Measurements from ENCODE around the gene IL15RA.

IL15RA gene

GRCh38 chr10:5977471-5978229, at the start of gene IL15RA:
TSS of gene IL15RA (minus strand) at chr10:5977543. CDS start at chr10:5977492, 51 bp downstream.
- DNase-seq, result no peak

GRCh38 chr10:6025683-6026255, 48.4 kb upstream of the IL15RA start:
- no peak for DNase-seq

- DNase-seq, result no peak
Observed at GRCh38 chr10:6024334-6024682, 47.0 kb upstream of the IL15RA start.

- DNase-seq, result no peak
Observed at GRCh38 chr10:6023661-6024333, 46.5 kb upstream of the IL15RA start.

GRCh38 chr10:6022660-6023059, 45.3 kb upstream of the IL15RA start:
- DNase-seq, result no peak

GRCh38 chr10:6020826-6021225, 43.5 kb upstream of the IL15RA start:
- no peak for DNase-seq

GRCh38 chr10:6019796-6020195, 42.5 kb upstream of the IL15RA start:
- no peak for DNase-seq

- no peak for DNase-seq
Observed at GRCh38 chr10:6019010-6019782, 41.9 kb upstream of the IL15RA start.

GRCh38 chr10:6018422-6018821, 41.1 kb upstream of the IL15RA start:
- no peak for DNase-seq

GRCh38 chr10:6017781-6018354, 40.5 kb upstream of the IL15RA start:
- DNase-seq, result no peak

- no peak for DNase-seq
Observed at GRCh38 chr10:6014241-6014761, 37.0 kb upstream of the IL15RA start.

GRCh38 chr10:6013413-6014192, 36.3 kb upstream of the IL15RA start:
- DNase-seq, result no peak

GRCh38 chr10:6012121-6012905, 35.0 kb upstream of the IL15RA start:
- no peak for DNase-seq

GRCh38 chr10:6011558-6011957, 34.2 kb upstream of the IL15RA start:
- no peak for DNase-seq

GRCh38 chr10:6010569-6010968, 33.2 kb upstream of the IL15RA start:
- DNase-seq, result no peak

- DNase-seq, result no peak
Observed at GRCh38 chr10:6009961-6010360, 32.6 kb upstream of the IL15RA start.

- no peak for DNase-seq
Observed at GRCh38 chr10:6009150-6009549, 31.8 kb upstream of the IL15RA start.

GRCh38 chr10:6008497-6009142, 31.3 kb upstream of the IL15RA start:
- no peak for DNase-seq

GRCh38 chr10:6006991-6007390, 29.6 kb upstream of the IL15RA start:
- DNase-seq, result no peak

GRCh38 chr10:6006546-6006945, 29.2 kb upstream of the IL15RA start:
- DNase-seq, result no peak

All from NCI-H1436 treated with DMSO at 0.1 percent for 48 hours (cell line).